Activated effector memory CD4-positive, alpha-beta T cell treated with anti-CD3 and anti-CD28 coated beads, Interleukin-2, amount 50 U/mL, for 16 hours (primary cell): Measurements from ENCODE around the gene AMPH.

ENCODE experiments used
- DNase-seq: peaks from one replicate; pipeline ENCODE4 v3.0.0-alpha.2; 2020

The AMPH gene

DNA sequence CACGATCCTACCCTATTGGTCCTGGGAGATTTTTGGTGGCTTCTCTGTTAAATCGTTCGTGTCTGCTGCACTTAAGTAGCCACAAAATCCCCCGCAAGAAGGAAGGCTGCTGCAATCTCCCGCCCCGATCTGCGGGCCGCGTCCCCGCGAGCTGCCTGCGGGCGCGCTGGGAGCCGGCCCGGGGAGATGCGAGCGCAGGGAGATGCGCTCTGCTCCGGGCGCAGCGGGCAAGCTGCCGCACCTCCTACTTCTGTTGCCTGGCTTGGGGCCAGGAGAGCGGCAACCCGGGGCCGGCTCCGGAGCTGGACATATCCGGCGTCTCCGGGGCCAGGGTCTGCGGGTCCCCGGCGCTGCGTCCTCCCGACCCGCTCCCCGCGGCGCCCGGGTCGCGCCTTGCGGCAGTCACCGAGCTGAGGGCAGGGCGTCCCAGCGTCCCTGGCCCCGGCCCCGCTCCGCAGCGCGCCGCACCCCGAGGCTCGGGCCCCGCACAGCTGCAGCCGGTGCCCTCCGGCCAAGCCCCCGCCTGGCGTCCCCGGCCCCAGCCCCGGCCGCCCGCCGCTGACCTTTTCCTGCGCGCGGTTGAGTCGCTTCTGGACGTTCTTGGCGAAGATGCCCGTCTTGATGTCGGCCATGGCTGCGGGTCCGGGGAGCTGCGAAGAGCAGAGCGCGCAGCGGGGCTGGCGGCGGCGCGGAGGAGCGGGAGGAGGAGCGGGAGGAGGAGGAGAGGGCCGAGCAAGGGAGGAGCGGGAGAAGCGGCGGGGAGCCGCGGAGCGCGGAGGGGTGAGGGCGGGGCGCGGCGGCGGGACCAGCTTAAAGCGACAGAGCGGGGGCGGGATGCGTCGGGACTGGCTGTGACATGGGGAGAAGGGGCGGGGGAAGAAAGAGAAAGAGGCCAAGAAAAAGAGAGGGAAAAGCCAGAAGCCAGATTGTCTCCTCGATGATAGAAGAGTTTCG, at the start of gene AMPH:
TSS of gene AMPH (minus strand) at position 654 of the 954 bp plus-strand sequence. CDS start at position 632, 22 bp downstream.
- DNase-seq, result no peak

GRCh38 chr7:38679419-38679818, 48.2 kb upstream of the AMPH start:
- no peak for DNase-seq

DNA sequence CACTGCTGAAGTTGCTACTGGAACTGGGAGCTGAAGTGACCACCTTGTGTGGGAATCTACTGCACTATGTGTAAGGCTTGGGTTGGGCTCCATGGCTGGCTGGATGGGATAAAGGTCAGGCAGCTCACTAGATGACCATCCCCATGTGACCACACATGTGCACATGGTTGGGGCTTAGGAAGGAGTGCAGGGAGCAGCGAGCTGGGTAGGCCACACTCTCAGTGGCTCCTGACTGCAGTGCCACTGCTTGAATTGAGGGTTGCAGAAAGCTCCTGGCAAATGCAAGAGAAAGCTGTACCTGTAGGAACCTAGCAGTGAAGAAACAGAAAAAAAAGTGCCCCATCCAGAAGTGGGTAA, 47.5 kb upstream of the AMPH start:
- no peak for DNase-seq

DNA sequence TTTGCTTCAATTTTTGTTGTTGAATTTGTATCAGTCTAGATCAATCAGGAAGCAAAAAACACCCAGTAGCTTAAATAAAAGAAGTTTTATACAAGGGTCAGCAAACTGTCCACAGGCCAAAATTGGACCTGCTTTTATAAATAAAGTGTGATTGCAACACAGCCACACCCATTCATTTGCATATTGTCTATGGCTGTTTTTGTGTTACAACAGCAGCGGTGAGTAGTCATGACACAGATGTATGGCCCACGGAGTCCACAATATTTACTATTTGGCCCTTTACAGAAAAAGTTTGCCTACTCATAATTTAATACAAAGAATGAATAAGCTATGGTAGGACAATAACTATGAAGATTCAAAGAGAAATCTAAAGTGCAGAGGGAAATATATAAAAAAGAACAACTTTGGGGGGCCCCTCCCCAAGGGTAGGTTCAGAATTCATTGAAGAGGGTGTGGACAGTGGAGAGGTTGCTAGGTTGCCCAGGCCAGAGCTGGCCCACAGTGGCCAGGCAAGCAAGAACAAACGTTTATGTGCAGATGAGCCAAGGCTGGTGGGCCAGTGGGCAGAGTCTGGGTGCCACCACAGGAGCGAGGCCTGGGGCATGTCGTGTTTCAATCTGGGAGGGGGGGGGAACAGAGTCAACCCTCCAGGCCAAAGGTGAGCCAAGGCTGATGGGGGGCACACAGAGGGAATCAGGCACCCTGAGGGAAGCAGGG, 47.0 kb upstream of the AMPH start:
- DNase-seq, result no peak

GRCh38 chr7:38675494-38676106, 44.4 kb upstream of the AMPH start:
- DNase-seq, result no peak

- DNase-seq, result no peak
These were observed 43.3 kb upstream of the AMPH start for GRCh38 chr7:38674513-38674912.

- DNase-seq, result no peak
These were observed 42.6 kb upstream of the AMPH start for GRCh38 chr7:38673795-38674194.

DNA sequence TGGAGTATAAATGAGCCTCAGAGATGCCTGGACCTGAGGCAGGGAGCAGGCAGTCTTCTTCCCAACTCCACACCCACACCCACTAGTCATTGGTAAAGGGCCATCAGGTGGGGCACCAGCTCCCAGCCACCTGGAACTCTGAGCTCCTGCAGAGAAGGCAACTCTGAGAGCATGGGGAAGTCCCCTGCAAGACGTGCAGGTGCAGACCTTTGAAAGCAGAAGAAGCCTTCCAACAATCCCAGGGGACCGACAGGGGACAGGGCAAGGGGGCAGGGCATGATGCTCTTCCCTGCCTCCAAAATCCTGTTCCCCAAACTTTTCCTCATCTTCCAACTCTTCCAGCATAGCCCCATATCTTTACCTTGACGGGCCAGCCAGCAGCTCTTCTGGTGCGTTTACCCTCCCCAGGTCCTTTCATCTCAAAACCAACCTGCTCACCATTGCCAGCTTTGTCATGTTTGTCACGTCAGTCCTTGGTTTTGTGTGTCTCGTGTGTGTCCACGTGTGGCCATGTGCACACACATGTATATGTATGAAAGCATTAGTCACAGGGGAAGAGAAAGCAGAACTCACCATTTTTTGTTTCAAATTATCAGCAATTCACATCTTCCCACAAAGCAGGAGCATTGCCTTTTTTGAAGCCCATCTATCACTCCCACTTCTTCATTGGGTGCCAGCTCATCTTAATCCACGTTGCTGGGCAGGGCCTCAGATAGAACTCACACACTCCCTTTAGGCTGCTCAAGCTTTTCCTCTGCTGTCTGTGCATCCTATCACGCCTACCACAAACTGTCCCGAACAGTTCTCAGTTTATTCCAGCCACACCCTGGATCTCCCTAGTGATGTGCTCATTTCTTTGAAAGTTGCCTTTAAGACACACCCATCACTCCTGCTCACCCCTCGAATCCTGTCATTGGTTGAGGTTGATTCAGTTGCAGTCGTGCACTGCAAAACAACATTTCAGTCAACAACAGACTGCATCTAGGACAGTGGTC, 41.0 kb upstream of the AMPH start:
- DNase-seq, result no peak

DNA sequence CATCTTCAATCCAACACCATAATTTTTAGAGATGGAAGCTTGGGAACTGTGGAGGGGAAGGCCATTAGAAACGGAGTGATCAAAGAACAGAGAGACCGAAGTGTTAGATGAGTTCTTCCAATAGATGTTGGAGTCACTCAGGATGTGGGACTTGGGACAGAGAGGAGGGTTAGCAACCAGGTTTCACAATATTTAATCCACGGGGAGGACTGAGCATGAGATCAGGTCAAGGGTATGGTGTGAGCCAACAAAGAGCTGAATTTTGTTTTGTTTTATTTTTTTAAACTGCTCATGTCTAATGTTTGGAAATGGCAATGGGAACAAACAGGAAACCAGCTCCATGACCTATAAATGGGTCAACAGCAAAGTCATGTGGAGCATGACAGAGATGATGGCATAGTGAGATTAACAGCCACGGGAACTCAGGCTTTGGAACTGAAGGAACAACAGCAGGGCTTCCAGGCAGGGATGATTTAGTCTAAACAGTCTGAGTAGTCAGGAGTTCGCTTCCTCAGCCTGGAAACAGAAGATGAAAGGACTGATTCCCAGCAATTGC, 38.9 kb upstream of the AMPH start:
- no peak for DNase-seq

GRCh38 chr7:38664972-38665371, 33.8 kb upstream of the AMPH start:
- no peak for DNase-seq

DNA sequence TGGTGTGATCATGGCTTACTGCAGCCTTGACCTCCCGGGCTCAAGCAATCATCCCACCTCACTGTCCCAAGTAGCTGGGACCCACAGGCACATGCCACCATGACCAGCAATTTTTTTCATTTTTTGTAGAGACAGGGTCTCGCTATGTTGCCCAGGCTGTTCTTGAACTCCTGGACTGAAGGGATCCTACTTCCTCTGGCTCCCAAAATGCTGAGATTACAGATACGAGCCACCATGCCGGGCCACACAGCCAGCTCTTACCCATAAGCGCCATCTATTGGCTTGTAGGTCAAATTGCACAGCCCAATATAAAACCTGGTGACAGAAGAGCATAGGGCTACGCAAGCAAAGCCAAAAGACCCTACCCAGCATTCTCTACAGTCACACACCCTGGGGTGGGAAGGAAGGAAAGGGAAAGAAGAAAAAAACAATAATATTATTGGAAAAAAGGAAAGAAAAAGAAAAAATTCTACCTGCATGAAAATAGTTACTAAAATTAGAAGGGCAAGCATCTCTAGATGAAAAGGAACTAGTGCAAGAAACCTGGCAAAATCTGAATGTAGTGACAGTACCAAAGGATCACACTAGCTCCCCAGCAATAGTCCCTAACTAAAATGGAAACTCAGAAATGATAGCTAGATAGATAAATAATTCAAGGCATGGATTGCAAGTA, 29.4 kb upstream of the AMPH start:
- no peak for DNase-seq

- DNase-seq, result no peak
These were observed 28.8 kb upstream of the AMPH start for GRCh38 chr7:38659931-38660330.

GRCh38 chr7:38658921-38659320, 27.7 kb upstream of the AMPH start:
- no peak for DNase-seq

DNA sequence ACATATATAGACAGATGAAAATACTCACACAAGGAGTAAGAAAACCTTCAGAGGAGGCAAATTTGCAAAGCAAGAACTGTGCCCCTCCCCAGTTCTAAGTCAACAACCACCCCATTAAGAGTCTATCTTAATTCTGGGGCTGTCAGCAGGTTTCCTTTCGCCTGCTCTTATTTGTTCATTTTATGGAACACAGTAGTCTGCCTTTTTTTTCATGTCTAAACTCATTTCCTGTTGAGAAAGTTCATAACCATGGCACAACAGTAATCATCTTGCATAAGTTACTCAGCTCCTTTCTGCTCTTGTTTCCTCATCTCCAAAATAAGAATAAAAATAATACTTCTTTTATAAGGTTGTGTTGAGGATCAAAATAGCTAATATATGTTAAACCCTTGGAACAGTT, 25.8 kb upstream of the AMPH start:
- DNase-seq, result no peak

DNA sequence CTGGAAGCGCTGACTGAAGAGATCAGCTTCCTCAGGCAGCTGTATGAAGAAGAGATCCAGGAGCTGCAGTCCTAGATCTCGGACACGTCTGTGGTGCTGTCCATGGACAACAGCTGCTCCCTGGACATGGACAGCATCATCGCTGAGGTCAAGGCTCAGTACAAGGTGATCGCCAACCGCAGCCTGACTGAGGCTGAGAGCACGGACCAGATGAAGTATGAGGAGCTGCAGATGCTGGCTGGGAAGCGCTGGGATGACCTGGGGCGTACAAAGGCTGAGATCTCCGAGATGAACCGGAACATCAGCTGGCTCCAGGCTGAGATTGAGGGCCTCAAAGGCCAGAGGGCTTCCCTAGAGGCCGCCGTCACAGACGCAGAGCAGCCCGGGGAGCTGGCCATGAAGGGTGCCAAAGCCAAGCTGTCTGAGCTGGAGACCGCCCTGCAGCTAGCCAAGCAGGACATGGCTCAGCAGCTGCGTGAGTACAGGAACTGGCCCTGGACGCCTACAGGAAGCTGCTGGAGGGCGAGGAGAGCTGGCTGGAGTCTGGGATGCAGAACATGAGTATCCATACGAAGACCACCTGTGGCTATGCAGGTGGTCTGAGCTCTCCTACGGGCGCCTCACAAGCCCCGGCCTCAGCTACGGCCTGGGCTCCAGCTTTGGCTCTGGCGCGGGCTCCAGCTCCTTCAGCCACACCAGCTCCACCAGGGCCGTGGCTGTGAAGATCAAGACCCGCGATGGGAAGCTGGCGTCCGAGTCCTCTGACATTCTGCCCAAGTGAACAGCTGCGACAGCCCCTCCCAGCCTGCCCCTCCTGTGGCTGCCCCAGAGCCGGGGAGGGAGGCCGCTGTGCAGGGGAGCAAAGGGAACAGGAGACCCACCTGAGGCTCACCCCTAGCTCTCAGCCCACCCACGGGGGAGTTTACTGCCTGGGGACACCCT, 24.9 kb upstream of the AMPH start:
- DNase-seq, result no peak

- DNase-seq, result no peak
These were observed 6.8 kb upstream of the AMPH start for GRCh38 chr7:38637957-38638356.

DNA sequence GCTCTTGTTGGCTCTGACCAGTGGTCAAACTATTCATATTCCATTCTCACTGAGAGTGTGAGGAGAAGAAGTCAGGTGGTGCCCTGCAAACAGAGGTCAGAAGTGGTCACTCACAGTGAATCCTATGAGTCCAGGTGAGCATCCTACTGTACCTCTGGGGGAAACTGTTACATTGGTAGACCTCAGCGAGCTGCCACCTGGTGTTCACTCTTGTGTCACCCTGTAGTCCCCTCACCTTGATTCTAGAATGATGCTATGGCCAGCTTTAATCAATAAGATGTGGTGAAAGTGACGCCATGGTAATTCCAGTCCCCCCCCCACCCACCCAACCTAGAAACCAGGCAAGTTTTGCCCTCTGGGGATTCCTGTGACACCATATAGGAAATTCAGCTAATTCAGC, 1.2 kb upstream of the AMPH start:
- DNase-seq, result no peak

DNA sequence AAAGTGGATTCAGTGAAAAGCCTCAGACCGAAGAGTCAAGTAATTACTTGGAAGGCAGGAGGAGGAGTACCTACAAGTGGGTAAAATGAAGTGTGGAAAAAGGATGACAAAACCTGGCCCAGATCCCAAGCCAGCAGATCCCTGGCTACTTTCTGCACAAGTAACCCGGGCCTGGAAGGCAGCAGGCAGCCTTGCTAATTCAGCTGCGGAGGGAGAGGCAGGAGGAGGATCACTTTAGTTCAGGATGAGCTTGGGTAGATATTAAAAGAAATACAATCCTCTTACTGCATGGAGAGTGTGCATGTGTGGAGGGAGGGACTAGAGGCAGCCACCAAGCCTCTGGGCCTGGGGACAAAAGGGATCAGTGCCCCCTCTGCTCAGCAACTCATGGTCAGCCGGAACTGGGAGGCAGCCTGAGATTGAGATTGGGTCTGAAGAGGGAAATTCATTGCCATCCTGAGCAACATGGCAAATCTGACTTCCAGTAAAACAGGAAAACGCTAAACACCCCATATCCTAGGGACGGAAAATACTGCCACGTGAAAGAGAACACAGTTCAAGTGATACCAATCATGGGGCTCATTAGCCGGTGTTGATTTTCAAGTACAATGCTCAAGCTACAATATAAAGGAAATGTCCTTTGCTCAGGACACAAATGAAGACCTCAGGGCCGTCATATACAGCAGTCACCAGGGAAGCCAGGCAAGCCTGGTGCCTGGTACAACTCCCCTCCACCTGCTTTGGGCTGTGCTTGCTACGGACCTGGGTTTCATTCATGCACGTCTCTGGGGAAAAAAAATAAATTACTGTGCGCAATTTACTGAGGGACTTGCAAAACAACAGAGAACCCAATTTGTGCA, 1.3 kb downstream of the AMPH start:
- no peak for DNase-seq

DNA sequence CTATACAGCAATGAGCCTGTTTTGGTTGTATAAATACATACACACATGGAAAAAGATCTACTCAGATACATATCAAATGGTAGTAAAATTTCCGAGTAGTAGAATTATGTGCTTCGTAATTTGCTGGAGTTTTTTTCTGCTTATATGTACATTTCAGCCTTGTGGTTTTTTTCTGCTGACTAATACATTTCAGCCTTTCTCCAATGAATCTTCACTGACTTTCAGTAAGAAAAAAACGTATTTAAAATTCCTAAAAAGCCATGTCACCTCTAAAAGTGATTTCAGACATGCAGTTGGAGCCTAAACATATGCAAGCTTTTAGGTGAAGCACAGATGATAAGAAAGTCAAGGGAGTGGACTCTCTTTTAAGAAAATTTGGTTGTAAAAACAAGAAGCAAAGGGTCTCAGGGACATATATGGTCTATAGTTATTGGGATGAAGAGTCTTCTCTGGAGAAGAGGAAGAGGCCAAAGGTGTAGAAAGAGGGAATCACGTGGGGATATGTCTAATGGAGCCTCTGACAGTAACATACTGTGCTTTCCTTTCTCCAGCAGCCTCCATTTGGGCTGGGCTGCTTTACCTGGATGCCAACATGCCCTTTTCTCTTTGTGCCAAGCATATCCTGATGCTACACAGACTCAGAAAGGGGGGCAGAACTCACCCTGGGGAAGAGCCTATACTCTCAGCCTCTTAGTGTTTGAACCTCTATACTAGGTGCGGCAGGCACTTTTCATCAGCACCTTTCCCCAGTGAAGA, 2.4 kb downstream of the AMPH start:
- DNase-seq, result no peak
